GM10266 (cell line): ENCODE results near the gene HPS6.
"Not testable (repeated sequence)": the region's sequence is repeated elsewhere in the genome, so short reads cannot be mapped to it uniquely, and the experiment has no call there.

Experiments used
- DNase-seq: peaks from one replicate; pipeline ENCODE4 v3.0.0; 2012; ENCODE audit errors: extremely low spot score
- TF ChIP-seq, protein P1 (sequence below): IDR thresholded peaks from 2 replicates; pipeline ENCODE4 v1.5.1; 2012; ENCODE audit warnings: mild to moderate bottlenecking, low read depth; ENCODE audit not compliant: control insufficient read depth, insufficient read depth; ENCODE audit errors: missing control alignments

The HPS6 gene

DNA sequence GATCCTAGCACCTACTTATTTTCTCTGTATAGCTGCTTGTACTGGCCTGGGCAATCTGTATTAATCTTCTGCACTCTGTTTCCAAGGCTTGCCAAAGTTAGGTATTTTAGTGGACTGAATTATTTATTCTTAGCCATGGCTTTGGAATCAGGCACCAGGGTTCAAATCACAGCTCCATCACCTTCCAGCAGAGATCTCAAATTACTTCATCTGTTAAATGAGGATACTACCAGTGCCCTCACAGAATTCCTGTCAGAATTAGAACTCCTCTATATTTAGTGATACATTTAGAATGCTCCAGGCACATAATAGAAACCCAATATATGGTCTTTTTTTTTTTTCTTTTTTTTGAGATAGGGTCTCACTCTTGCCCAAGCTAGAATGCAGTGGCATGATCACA is 26.7 kb upstream of the HPS6 start:
- TF ChIP-seq, protein P1, sequence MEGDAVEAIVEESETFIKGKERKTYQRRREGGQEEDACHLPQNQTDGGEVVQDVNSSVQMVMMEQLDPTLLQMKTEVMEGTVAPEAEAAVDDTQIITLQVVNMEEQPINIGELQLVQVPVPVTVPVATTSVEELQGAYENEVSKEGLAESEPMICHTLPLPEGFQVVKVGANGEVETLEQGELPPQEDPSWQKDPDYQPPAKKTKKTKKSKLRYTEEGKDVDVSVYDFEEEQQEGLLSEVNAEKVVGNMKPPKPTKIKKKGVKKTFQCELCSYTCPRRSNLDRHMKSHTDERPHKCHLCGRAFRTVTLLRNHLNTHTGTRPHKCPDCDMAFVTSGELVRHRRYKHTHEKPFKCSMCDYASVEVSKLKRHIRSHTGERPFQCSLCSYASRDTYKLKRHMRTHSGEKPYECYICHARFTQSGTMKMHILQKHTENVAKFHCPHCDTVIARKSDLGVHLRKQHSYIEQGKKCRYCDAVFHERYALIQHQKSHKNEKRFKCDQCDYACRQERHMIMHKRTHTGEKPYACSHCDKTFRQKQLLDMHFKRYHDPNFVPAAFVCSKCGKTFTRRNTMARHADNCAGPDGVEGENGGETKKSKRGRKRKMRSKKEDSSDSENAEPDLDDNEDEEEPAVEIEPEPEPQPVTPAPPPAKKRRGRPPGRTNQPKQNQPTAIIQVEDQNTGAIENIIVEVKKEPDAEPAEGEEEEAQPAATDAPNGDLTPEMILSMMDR: no peak
- no peak for DNase-seq

DNA sequence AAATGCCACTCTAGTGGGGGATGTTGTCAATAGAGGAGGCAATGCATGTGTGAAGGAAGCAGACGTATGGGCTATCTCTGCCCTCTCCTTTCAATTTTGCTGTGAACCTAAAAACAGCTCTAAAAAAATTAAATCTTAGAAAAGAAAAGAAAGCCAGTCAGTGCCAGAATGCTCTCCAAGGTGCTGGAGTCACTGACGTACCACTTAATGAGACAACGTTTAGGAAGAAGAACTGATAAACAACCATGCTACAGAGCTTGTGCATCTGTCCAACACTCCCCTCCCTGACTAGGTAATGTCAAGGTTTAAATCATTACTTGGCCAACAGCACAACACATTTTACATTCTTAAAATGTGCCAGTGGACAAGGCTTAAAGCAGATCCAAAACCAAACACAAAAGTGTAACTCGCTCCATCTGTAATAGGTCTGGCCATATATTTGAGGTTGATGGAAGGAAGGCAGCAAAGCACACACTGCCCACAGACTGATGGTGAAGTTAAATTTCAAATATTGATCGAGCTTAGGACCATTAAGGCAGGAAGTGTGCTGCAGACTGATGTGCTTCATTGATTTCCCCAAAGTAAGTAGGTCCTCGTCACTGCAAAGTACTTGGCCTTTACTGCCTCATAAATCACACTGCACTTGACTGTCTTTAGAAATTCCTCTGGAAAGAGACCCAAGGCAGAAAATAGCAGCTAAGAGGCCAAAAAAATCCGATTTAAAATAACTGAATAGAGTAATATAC is 24.7 kb upstream of the HPS6 start:
- DNase-seq: no peak
- TF ChIP-seq, protein P1: no peak

DNA sequence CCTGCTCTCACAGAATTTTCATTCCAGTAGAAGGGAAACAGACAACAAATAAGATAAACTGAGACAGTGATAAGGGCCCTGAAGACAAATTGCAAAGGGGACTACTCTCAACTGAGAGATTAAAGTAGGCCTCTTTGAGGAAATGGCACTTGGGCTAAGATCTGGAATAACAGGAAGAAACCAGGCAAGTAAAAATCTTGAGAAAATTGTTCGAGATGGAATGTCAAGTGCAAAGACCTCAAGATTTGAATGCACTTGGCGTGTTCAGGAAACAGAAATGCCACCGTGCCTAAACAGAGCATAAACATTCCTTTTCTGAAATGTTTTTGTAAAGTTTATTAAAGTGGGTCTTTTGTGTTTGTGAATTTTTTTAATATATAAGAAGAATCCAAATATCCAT is 19.9 kb upstream of the HPS6 start:
- no peak for DNase-seq
- TF ChIP-seq, protein P1: no peak

DNA sequence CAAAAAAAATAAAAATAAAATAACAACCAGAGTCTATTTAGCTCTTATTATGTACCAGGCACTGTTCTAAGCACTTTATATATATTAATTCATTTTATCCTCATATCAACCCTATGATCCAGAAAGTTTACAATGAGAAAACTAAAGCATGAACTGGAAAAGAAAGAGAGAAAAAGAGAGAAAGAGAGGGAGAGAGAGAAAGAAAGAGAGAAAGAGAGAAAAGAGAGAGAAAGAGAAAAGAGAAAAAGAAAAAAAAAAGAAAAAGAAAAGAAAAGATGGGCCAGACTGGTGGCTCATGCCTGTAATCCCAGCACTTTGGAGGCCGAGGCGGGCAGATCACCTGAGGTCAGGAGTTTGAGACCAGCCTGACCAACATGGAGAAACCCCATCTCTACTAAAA is 19.1 kb upstream of the HPS6 start:
- TF ChIP-seq, protein P1: no peak
- DNase-seq: no peak

DNA sequence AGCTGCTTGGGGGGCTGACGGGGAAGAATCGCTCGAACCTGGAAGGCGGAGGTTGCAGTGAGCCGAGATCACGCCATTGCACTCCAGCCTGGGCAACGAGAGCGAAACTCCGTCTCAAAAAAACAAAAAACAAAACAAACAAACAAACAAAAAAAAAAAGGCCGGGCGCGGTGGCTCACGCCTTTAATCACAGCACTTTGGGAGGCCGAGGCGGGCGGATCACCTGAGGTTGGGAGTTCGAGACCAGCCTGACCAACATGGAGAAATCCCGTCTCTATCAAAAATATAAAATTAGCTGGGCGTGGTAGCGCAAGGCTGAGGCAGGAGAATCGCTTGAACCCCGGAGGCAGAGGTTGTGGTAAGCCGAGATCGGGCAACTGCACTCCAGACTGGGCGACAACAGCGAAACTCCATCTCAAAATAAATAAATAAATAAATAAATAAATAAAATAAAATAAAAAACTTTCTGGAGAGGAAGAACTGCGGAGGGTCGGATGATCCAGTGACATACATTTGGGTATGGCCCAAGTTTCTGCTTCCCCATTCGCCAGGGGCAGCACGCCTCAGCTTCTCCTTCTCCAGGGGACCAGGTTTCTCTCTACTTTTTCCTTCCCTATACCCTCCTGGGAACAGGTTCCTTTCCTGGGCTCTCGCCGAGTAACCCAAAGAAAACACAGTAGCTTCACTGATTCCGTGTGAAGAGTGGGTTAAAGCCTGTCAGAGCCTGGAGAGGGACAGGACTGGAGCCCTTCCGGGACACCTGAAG is 10.1 kb upstream of the HPS6 start:
- DNase-seq: not testable (repeated sequence)

DNA sequence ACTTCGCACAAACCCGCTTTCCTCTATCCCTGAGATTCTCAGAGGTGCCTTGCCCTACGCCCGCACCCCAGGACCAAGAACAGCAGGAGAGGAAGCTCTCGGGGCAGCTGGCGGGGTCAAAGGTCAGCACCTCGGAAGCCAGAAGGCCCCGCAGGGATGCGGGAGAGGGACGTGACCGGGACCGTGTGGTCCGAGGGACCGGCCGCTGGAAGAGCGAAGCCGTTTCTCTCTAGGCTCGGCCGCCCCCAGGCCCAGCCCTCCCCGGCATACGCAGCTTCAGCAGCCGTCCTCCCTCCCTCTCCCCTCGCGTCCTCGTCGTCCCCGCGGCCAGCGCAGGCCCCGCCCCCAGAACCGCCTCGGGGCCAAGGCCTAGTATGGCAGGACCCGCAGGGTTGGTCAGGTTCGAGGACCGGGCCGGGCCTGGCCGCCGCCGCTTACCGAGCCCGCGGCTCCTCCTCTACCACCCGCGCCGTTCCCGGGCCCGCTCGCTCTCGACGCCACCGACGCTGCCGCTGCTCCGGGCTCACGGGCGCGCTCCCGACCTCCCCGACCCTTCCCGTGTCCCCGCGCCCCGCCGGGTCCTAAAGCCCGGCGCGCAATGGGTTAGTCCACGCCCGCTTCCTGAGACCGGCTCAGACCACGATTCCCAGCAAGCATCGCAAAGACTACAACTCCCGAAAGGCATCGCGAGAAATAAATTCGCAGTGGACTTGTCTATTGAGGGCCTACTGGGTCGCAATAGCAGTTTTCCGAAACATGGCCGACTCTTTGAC is 9.3 kb upstream of the HPS6 start, which contains the start of gene ARMH3:
Gene ARMH3, minus strand, starts transcription at position 527 of the 773 bp plus-strand sequence. CDS start 16,059 bp downstream, outside the sequence.
- DNase-seq: peak; percentile 97
- TF ChIP-seq, protein P1: no peak

DNA sequence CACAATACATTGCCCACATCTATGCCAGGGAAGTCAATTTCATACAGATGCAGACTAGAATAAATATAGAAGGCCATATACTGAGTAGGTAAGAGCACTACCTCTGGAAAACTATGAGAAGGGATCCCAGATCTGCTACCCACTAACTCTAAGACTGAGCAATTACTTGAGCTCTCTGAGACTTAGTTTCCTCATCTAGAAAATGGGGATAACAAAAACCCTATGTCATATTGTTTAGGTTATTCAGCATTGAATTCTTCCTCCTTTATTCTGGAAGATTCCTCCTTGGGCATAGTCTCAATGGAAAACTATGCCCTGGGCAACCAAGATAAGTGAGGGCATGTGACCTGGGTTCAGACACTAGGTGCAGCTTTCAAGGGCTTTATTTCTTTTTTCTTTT is 5.2 kb upstream of the HPS6 start:
- no peak for DNase-seq
- TF ChIP-seq, protein P1: no peak
